ENCODE results near the gene PILRA. TPM values are rescaled to one million over a fixed set of nuclear protein-coding genes. Genes with fewer than 3 reads are reported as not detected.
"Not testable (repeated sequence)": the region's sequence is repeated elsewhere in the genome, so short reads cannot be mapped to it uniquely, and the experiment has no call there.

The PILRA gene
- total RNA-seq, 1 donor from 2014 or later = not detected

- Histone ChIP-seq H3K27me3 (ENCODE audit: control insufficient read depth, insufficient read depth, low read length) (no peaks in the 10 kb centered on the region), H3K36me3 (ENCODE audit: control insufficient read depth, insufficient read depth, low read length) (no peaks in the 10 kb centered on the region), H3K4me3 (ENCODE audit: low read depth, low read length) (no peak overlapping the region)
- FAIRE-seq (no peak), DNase-seq (ENCODE audit: low read depth) (no peak)
- TF ChIP-seq, protein P1, sequence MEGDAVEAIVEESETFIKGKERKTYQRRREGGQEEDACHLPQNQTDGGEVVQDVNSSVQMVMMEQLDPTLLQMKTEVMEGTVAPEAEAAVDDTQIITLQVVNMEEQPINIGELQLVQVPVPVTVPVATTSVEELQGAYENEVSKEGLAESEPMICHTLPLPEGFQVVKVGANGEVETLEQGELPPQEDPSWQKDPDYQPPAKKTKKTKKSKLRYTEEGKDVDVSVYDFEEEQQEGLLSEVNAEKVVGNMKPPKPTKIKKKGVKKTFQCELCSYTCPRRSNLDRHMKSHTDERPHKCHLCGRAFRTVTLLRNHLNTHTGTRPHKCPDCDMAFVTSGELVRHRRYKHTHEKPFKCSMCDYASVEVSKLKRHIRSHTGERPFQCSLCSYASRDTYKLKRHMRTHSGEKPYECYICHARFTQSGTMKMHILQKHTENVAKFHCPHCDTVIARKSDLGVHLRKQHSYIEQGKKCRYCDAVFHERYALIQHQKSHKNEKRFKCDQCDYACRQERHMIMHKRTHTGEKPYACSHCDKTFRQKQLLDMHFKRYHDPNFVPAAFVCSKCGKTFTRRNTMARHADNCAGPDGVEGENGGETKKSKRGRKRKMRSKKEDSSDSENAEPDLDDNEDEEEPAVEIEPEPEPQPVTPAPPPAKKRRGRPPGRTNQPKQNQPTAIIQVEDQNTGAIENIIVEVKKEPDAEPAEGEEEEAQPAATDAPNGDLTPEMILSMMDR (IDR thresholded peaks at IDR 0.05; ENCODE audit: insufficient read depth, low read length, severe bottlenecking) = no peak
Observed at GRCh38 chr7:100370746-100371145, 2.5 kb upstream of the PILRA start.

- Histone ChIP-seq H3K36me3 (ENCODE audit: control insufficient read depth, insufficient read depth, low read length) (no peaks in the 10 kb centered on the region), H3K4me3 (ENCODE audit: low read depth, low read length) (no peak overlapping the region), H3K27me3 (ENCODE audit: control insufficient read depth, insufficient read depth, low read length) (no peaks in the 10 kb centered on the region)
- TF ChIP-seq, protein P1 (IDR thresholded peaks at IDR 0.05; ENCODE audit: insufficient read depth, low read length, severe bottlenecking) = no peak
- DNase-seq (ENCODE audit: low read depth) (no peak), FAIRE-seq (no peak)
Observed at GRCh38 chr7:100371561-100372171, 1.6 kb upstream of the PILRA start.

- no peaks in the 10 kb centered on the region for H3K27me3 ChIP-seq (ENCODE audit: control insufficient read depth, insufficient read depth, low read length)
- peak; percentile 67 for DNase-seq (ENCODE audit: low read depth)
- TF ChIP-seq, protein P1 (IDR thresholded peaks at IDR 0.05; ENCODE audit: insufficient read depth, low read length, severe bottlenecking) = no peak
- H3K36me3 ChIP-seq (ENCODE audit: control insufficient read depth, insufficient read depth, low read length) = no peaks in the 10 kb centered on the region
- no peak overlapping the region for H3K4me3 ChIP-seq (ENCODE audit: low read depth, low read length)
- FAIRE-seq = no peak
Observed at GRCh38 chr7:100372256-100372655, 1.0 kb upstream of the PILRA start.

GRCh38 chr7:100372694-100373093 is 593 bp upstream of the PILRA start:
- FAIRE-seq = no peak
- TF ChIP-seq, protein P1 (IDR thresholded peaks at IDR 0.05; ENCODE audit: insufficient read depth, low read length, severe bottlenecking) = no peak
- Histone ChIP-seq H3K36me3 (ENCODE audit: control insufficient read depth, insufficient read depth, low read length) (no peaks in the 10 kb centered on the region), H3K27me3 (ENCODE audit: control insufficient read depth, insufficient read depth, low read length) (no peaks in the 10 kb centered on the region), H3K4me3 (ENCODE audit: low read depth, low read length) (no peak overlapping the region)
- DNase-seq (ENCODE audit: low read depth) = no peak

- H3K36me3 ChIP-seq (ENCODE audit: control insufficient read depth, insufficient read depth, low read length); FAIRE-seq; H3K27me3 ChIP-seq (ENCODE audit: control insufficient read depth, insufficient read depth, low read length); H3K4me3 ChIP-seq (ENCODE audit: low read depth, low read length); DNase-seq (ENCODE audit: low read depth): not testable (repeated sequence)
Observed at GRCh38 chr7:100373870-100374598, 747 bp downstream of the PILRA start.

GRCh38 chr7:100374601-100375000 is 1.3 kb downstream of the PILRA start:
- FAIRE-seq = no peak
- TF ChIP-seq, protein P1 (IDR thresholded peaks at IDR 0.05; ENCODE audit: insufficient read depth, low read length, severe bottlenecking) = no peak

More at GRCh38 chr7:100374601-100375000, 1.3 kb downstream of the PILRA start:
- Histone ChIP-seq H3K4me3 (ENCODE audit: low read depth, low read length) (no peak overlapping the region), H3K36me3 (ENCODE audit: control insufficient read depth, insufficient read depth, low read length) (no peaks in the 10 kb centered on the region), H3K27me3 (ENCODE audit: control insufficient read depth, insufficient read depth, low read length) (no peaks in the 10 kb centered on the region)
- no peak for DNase-seq (ENCODE audit: low read depth)
